GM18907 (cell line): ENCODE results near the gene HABP2.

Experiments used
- ATAC-seq: cut with Tn5 transposase; IDR thresholded peaks from one replicate; pipeline ENCODE4 v1.9.1; 2021; ENCODE audit warnings: mild to moderate bottlenecking, moderate library complexity; ENCODE audit not compliant: unreplicated experiment

The HABP2 gene

GRCh38 chr10:113592380-113592779 lies 39.5 kb downstream of the HABP2 start:
- no peak for ATAC-seq

- no peak for ATAC-seq
Measured at GRCh38 chr10:113594652-113595051, 41.8 kb downstream of the HABP2 start.

- ATAC-seq, result no peak
Measured at GRCh38 chr10:113600569-113600968, 47.7 kb downstream of the HABP2 start.

- ATAC-seq, result no peak
Measured at GRCh38 chr10:113603057-113603777, 50.4 kb downstream of the HABP2 start.

GRCh38 chr10:113604572-113604971 lies 51.7 kb downstream of the HABP2 start:
- ATAC-seq, result no peak

GRCh38 chr10:113605268-113605978 lies 52.6 kb downstream of the HABP2 start:
- ATAC-seq, result no peak

- no peak for ATAC-seq
Measured at GRCh38 chr10:113609704-113610108, 56.9 kb downstream of the HABP2 start.

- ATAC-seq, result no peak
Measured at GRCh38 chr10:113610631-113611601, 58.1 kb downstream of the HABP2 start.

- ATAC-seq, result no peak
Measured at GRCh38 chr10:113612154-113612553, 59.3 kb downstream of the HABP2 start.

GRCh38 chr10:113613427-113613826 lies 60.6 kb downstream of the HABP2 start:
- no peak for ATAC-seq

GRCh38 chr10:113613977-113614690 lies 61.3 kb downstream of the HABP2 start:
- ATAC-seq, result no peak

GRCh38 chr10:113616244-113617074 lies 63.6 kb downstream of the HABP2 start:
- no peak for ATAC-seq

- no peak for ATAC-seq
Measured at GRCh38 chr10:113617086-113617485, 64.2 kb downstream of the HABP2 start.

GRCh38 chr10:113618338-113618737 lies 65.5 kb downstream of the HABP2 start:
- no peak for ATAC-seq

GRCh38 chr10:113619401-113619800 lies 66.5 kb downstream of the HABP2 start:
- no peak for ATAC-seq

- no peak for ATAC-seq
Measured at GRCh38 chr10:113620511-113620910, 67.7 kb downstream of the HABP2 start.

GRCh38 chr10:113620936-113621335 lies 68.1 kb downstream of the HABP2 start:
- no peak for ATAC-seq

- ATAC-seq, result no peak
Measured at GRCh38 chr10:113621799-113622198, 68.9 kb downstream of the HABP2 start.

GRCh38 chr10:113622831-113623230 lies 70.0 kb downstream of the HABP2 start:
- ATAC-seq, result no peak
